ENCODE measurements around the gene JARID2. TPM values are rescaled to one million over a fixed set of nuclear protein-coding genes. Genes with fewer than 3 reads are reported as not detected.

The JARID2 gene
- total and polyA plus RNA-seq, 9 of the 15 experiments (the other 6 are each of a cell fraction or from before 2014, with no cell fraction given), result 5.0 to 29.0 (median 15.6) TPM

DNA sequence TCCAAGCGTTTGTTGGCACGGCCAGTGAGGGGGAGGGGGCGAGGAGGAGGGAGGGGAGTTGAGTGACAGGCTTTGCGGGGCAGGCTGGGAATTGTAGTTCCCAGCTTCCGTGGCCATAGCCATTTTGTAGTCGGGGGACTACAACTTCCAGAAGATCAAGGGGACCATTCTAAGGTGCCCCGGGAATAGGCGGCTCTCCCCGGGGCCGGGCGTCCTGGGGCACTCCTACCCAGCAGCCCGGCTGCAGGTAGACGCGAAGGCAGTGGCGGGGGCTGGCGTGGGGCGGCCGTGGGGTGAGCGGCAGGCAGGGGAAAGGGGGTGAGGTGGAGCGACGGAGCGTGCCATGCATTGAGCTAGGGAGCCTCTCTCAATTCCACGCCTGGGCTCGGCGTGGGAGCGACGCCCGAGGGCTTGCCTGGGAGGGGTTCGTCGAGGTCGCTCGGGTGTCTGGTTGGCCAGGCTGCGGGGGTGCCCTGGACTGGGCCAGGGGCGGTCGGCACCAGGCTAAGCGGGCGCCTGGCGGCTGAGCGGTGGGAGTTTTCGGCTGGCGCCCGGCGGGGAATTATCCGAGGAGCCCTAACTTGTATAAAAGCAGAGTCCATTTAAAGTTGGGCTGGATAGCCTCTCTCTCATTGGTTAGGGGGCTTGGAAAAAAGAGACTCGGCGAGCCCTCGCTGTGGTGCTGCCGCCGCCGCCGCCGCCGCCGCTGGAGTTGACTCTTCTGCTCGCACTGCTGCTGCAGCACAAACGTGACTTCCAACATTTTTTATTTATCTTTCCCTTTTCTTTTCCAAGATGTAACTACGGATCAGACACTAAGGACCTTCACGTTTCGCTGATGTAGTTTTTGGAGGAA is at the start of gene JARID2 (continued):
- TF ChIP-seq, protein P1, sequence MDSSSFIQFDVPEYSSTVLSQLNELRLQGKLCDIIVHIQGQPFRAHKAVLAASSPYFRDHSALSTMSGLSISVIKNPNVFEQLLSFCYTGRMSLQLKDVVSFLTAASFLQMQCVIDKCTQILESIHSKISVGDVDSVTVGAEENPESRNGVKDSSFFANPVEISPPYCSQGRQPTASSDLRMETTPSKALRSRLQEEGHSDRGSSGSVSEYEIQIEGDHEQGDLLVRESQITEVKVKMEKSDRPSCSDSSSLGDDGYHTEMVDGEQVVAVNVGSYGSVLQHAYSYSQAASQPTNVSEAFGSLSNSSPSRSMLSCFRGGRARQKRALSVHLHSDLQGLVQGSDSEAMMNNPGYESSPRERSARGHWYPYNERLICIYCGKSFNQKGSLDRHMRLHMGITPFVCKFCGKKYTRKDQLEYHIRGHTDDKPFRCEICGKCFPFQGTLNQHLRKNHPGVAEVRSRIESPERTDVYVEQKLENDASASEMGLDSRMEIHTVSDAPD (CRISPR knock-in tag; IDR thresholded peaks at IDR 0.05), result no peak
- TF ChIP-seq ZNF384 (IDR thresholded peaks at IDR 0.05; ENCODE audit: low read depth, low read length) (0 out of 2 replicates have a peak, but pooled peaks have one; percentile 42), NRF1 (conservative IDR thresholded peaks at IDR 0.05 in 1 of 2, IDR thresholded peaks at IDR 0.05 in 1 of 2) (peak; percentile 51 to 53; a peak in 2 of 4 replicates), ZNF445 (CRISPR knock-in tag; IDR thresholded peaks at IDR 0.05; ENCODE audit: low read depth) (no peak), NFYB (IDR thresholded peaks at IDR 0.05; ENCODE audit: extremely low read depth, insufficient read length) (peak; percentile 28), EP400 (IDR thresholded peaks at IDR 0.05) (peak; percentile 88), MAZ (CRISPR knock-in tag; conservative IDR thresholded peaks at IDR 0.05 in 1 of 2, IDR thresholded peaks at IDR 0.05 in 1 of 2) (peak; percentile 83 to 97), TRIM28 (IDR thresholded peaks at IDR 0.05) (peak; percentile 22; the same call in 1 of the 2 replicates), CBX1 (IDR thresholded peaks at IDR 0.05; ENCODE audit: low read depth) (0 out of 2 replicates have a peak, but pooled peaks have one; percentile 29), JUND (IDR thresholded peaks at IDR 0.05; ENCODE audit: borderline replicate concordance, low read depth, low read length) (peak; percentile 55), JUND (tag; IDR thresholded peaks at IDR 0.05; ENCODE audit: borderline replicate concordance, low read depth, low read length) (no peak; the same call in 2 of the 3 replicates), NFIC (IDR thresholded peaks at IDR 0.05) (peak; percentile 84), ZNF717 (CRISPR knock-in tag; IDR thresholded peaks at IDR 0.05) (no peak), DACH1 (IDR thresholded peaks at IDR 0.05; ENCODE audit: partially characterized antibody) (no peak)
- TF ChIP-seq, protein P2, sequence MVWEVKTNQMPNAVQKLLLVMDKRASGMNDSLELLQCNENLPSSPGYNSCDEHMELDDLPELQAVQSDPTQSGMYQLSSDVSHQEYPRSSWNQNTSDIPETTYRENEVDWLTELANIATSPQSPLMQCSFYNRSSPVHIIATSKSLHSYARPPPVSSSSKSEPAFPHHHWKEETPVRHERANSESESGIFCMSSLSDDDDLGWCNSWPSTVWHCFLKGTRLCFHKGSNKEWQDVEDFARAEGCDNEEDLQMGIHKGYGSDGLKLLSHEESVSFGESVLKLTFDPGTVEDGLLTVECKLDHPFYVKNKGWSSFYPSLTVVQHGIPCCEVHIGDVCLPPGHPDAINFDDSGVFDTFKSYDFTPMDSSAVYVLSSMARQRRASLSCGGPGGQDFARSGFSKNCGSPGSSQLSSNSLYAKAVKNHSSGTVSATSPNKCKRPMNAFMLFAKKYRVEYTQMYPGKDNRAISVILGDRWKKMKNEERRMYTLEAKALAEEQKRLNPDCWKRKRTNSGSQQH (CRISPR knock-in tag; IDR thresholded peaks at IDR 0.05), result peak; percentile 74
- TF ChIP-seq, protein P3, sequence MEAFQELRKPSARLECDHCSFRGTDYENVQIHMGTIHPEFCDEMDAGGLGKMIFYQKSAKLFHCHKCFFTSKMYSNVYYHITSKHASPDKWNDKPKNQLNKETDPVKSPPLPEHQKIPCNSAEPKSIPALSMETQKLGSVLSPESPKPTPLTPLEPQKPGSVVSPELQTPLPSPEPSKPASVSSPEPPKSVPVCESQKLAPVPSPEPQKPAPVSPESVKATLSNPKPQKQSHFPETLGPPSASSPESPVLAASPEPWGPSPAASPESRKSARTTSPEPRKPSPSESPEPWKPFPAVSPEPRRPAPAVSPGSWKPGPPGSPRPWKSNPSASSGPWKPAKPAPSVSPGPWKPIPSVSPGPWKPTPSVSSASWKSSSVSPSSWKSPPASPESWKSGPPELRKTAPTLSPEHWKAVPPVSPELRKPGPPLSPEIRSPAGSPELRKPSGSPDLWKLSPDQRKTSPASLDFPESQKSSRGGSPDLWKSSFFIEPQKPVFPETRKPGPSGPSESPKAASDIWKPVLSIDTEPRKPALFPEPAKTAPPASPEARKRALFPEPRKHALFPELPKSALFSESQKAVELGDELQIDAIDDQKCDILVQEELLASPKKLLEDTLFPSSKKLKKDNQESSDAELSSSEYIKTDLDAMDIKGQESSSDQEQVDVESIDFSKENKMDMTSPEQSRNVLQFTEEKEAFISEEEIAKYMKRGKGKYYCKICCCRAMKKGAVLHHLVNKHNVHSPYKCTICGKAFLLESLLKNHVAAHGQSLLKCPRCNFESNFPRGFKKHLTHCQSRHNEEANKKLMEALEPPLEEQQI (IDR thresholded peaks at IDR 0.05), result peak; percentile 89
- TF ChIP-seq, protein P4, sequence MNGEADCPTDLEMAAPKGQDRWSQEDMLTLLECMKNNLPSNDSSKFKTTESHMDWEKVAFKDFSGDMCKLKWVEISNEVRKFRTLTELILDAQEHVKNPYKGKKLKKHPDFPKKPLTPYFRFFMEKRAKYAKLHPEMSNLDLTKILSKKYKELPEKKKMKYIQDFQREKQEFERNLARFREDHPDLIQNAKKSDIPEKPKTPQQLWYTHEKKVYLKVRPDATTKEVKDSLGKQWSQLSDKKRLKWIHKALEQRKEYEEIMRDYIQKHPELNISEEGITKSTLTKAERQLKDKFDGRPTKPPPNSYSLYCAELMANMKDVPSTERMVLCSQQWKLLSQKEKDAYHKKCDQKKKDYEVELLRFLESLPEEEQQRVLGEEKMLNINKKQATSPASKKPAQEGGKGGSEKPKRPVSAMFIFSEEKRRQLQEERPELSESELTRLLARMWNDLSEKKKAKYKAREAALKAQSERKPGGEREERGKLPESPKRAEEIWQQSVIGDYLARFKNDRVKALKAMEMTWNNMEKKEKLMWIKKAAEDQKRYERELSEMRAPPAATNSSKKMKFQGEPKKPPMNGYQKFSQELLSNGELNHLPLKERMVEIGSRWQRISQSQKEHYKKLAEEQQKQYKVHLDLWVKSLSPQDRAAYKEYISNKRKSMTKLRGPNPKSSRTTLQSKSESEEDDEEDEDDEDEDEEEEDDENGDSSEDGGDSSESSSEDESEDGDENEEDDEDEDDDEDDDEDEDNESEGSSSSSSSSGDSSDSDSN (IDR thresholded peaks at IDR 0.05; ENCODE audit: borderline replicate concordance in 1 of 2, low read depth in 2 of 2, low read length in 2 of 2), result 0 out of 4 replicates have a peak, but pooled peaks of 1 of the 2 experiments have one; percentile 71
- TF ChIP-seq, protein P5, sequence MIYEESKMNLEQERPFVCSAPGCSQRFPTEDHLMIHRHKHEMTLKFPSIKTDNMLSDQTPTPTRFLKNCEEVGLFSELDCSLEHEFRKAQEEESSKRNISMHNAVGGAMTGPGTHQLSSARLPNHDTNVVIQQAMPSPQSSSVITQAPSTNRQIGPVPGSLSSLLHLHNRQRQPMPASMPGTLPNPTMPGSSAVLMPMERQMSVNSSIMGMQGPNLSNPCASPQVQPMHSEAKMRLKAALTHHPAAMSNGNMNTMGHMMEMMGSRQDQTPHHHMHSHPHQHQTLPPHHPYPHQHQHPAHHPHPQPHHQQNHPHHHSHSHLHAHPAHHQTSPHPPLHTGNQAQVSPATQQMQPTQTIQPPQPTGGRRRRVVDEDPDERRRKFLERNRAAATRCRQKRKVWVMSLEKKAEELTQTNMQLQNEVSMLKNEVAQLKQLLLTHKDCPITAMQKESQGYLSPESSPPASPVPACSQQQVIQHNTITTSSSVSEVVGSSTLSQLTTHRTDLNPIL (CRISPR knock-in tag; IDR thresholded peaks at IDR 0.05), result no peak

All from K562 (cell line).